Left ventricle myocardium inferior (tissue), 1 donor: ENCODE results near the gene IL36A. TPM values are rescaled to one million over a fixed set of nuclear protein-coding genes. Genes with fewer than 3 reads are reported as not detected.

Experiments used
- DNase-seq: peaks from one replicate; pipeline ENCODE4 v3.0.0-alpha.2; 2020
- H3K27ac ChIP-seq: fragments of 200-600 bp; replicated peaks from 2 replicates; pipeline ENCODE4 v1.8.0; 2021
- H3K27me3 ChIP-seq: fragments of 200-600 bp; 2 replicates; pipeline ENCODE4 v1.8.0; 2021; ENCODE audit warnings: low read depth
- H3K36me3 ChIP-seq: fragments of 200-600 bp; 2 replicates; pipeline ENCODE4 v1.8.0; 2021
- H3K4me1 ChIP-seq: fragments of 200-600 bp; 2 replicates; pipeline ENCODE4 v1.8.0; 2021
- H3K4me3 ChIP-seq: fragments of 200-600 bp; 2 replicates; pipeline ENCODE4 v1.8.0; 2021; ENCODE audit warnings: mild to moderate bottlenecking, moderate library complexity
- H3K9me3 ChIP-seq: fragments of 200-600 bp; replicated peaks from 2 replicates; pipeline ENCODE4 v1.8.0; 2021
- intact Hi-C: fragments of 100-400 bp; cut with micrococcal nuclease; formaldehyde crosslinking; loops from one replicate; pipeline ENCODE4 v1.11.0; 2022
- total RNA-seq: library from RNA; stranded (reverse); fragmentation: NEBNext Ultra II Directional; extraction: Animal tissue kit (Norgen Biotek cat#: 25700); gene quantifications from one replicate; pipeline ENCODE4 v1.2.1, GENCODE V29; 2021
- TF ChIP-seq, protein P1 (sequence below): fragments of 200-600 bp; IDR thresholded peaks from 2 replicates; pipeline ENCODE4 v1.8.0; 2021; ENCODE audit warnings: antibody characterized with exemption, mild to moderate bottlenecking, borderline replicate concordance
- donor health status: DM: no; HTN: yes; CAD: no; lungs with severe emphysema.

IL36A gene
- total RNA-seq, 1 donor from 2014 or later = not detected

DNA sequence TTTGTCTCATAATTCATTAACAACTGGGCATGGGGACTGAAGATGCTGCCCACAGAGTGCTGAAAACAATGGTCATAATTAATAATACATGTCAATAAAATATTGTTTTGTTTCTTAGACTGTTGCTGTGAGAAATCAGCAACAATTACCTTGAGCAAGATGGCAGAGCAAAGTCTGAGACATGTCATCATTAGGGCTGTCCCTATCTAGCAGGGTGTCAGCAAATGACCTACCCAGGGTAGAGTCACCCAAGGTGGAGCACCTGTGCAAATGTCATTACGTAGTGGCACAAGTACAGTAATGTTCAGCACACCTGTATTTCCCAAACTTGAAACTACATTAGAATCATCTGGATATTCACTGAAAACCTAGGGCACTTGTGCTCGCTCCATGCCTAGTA is 10.6 kb upstream of the IL36A start:
- H3K27me3 ChIP-seq = peaks cover 13% of the 10 kb centered on the region
- intact Hi-C loops = no loop called here
- DNase-seq = no peak
- no peaks in the 10 kb centered on the region for H3K36me3 ChIP-seq
- H3K9me3 ChIP-seq = peaks cover 46% of the 10 kb centered on the region
- H3K27ac ChIP-seq = no peak overlapping the region
- TF ChIP-seq, protein P1, sequence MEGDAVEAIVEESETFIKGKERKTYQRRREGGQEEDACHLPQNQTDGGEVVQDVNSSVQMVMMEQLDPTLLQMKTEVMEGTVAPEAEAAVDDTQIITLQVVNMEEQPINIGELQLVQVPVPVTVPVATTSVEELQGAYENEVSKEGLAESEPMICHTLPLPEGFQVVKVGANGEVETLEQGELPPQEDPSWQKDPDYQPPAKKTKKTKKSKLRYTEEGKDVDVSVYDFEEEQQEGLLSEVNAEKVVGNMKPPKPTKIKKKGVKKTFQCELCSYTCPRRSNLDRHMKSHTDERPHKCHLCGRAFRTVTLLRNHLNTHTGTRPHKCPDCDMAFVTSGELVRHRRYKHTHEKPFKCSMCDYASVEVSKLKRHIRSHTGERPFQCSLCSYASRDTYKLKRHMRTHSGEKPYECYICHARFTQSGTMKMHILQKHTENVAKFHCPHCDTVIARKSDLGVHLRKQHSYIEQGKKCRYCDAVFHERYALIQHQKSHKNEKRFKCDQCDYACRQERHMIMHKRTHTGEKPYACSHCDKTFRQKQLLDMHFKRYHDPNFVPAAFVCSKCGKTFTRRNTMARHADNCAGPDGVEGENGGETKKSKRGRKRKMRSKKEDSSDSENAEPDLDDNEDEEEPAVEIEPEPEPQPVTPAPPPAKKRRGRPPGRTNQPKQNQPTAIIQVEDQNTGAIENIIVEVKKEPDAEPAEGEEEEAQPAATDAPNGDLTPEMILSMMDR = no peak
- no peak overlapping the region for H3K4me3 ChIP-seq
- H3K4me1 ChIP-seq = no peaks in the 10 kb centered on the region

GRCh38 chr2:112995346-112995920 is 9.8 kb upstream of the IL36A start:
- no peaks in the 10 kb centered on the region for H3K36me3 ChIP-seq
- H3K4me3 ChIP-seq = no peak overlapping the region
- no peaks in the 10 kb centered on the region for H3K4me1 ChIP-seq
- peaks cover 46% of the 10 kb centered on the region for H3K9me3 ChIP-seq
- peaks cover 13% of the 10 kb centered on the region for H3K27me3 ChIP-seq
- intact Hi-C loops = no loop called here
- TF ChIP-seq, protein P1 = no peak
- DNase-seq = no peak
- H3K27ac ChIP-seq = no peak overlapping the region

GRCh38 chr2:112996635-112997034 is 8.6 kb upstream of the IL36A start:
- H3K27ac ChIP-seq = no peak overlapping the region
- H3K4me3 ChIP-seq = no peak overlapping the region
- no peaks in the 10 kb centered on the region for H3K36me3 ChIP-seq
- H3K27me3 ChIP-seq = peaks cover 13% of the 10 kb centered on the region
- peaks cover 46% of the 10 kb centered on the region for H3K9me3 ChIP-seq
- DNase-seq = no peak
- intact Hi-C loops = no loop called here
- H3K4me1 ChIP-seq = no peaks in the 10 kb centered on the region
- TF ChIP-seq, protein P1 = no peak

DNA sequence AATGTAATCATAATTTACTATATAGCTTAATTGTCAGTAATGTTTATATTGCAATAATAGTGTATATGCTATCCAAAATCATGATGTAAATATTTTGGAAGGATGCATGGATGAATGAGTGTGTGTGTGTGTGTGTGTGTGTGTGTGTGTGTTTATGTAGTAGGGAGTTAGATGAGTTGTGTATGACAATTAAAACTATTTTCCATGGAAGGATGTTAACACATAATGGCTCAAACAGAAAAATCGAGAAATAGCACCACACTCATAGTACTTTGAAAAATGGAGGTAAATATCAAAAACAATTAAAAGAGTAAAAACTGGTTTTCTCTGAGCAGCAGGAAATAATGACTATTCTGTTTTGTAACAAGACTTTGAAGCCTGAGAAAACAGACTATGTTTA is 8.1 kb upstream of the IL36A start:
- no peak for DNase-seq
- Histone ChIP-seq H3K27ac (no peak overlapping the region), H3K36me3 (no peaks in the 10 kb centered on the region), H3K4me1 (no peaks in the 10 kb centered on the region), H3K27me3 (peaks cover 15% of the 10 kb centered on the region), H3K4me3 (no peak overlapping the region), H3K9me3 (peaks cover 42% of the 10 kb centered on the region)
- TF ChIP-seq, protein P1 = no peak
- intact Hi-C loops = no loop called here

- intact Hi-C loops = no loop called here
- no peak for DNase-seq
- Histone ChIP-seq H3K4me1 (no peaks in the 10 kb centered on the region), H3K4me3 (no peak overlapping the region), H3K27ac (no peak overlapping the region), H3K27me3 (peaks cover 32% of the 10 kb centered on the region), H3K9me3 (peaks cover 24% of the 10 kb centered on the region), H3K36me3 (no peaks in the 10 kb centered on the region)
- TF ChIP-seq, protein P1 = no peak
Observed at GRCh38 chr2:113000436-113000835, 4.8 kb upstream of the IL36A start.
